GM23338 (cell line): ENCODE measurements around the gene VAMP3.

Experiments used
- CREB1 ChIP-seq: fragments of 250-450 bp; sonication (Bioruptor Pico); IDR thresholded peaks from 2 replicates; pipeline ENCODE4 v1.5.0; 2020; ENCODE audit warnings: low read depth, mild to moderate bottlenecking, moderate library complexity
- CTCF ChIP-seq, 2 experiments: fragments of 200-600 bp in 1 of 2; sonication (generic) in 1 of 2; conservative IDR thresholded peaks; 2 replicates each; pipeline versions ENCODE4 v1.5.1 to v1.6.1; 2016 to 2017; ENCODE audit warnings: antibody characterized with exemption in 2 of 2, low read depth in 2 of 2, mild to moderate bottlenecking in 2 of 2, moderate library complexity in 1 of 2
- ETS1 ChIP-seq: IDR thresholded peaks from 2 replicates; pipeline ENCODE4 v1.6.1; 2016; ENCODE audit warnings: antibody characterized with exemption
- EZH2 ChIP-seq: fragments of 200-600 bp; sonication (generic); IDR thresholded peaks from one replicate; pipeline ENCODE4 v1.8.0; 2017; ENCODE audit warnings: antibody characterized with exemption, mild to moderate bottlenecking, low read depth; ENCODE audit not compliant: unreplicated experiment
- EZH2phosphoT487 ChIP-seq: fragments of 200-600 bp; sonication (generic); IDR thresholded peaks from one replicate; pipeline ENCODE4 v1.8.1; 2018; ENCODE audit warnings: antibody characterized with exemption; ENCODE audit not compliant: unreplicated experiment
- JUNB ChIP-seq: IDR thresholded peaks from one replicate; pipeline ENCODE4 v1.6.1; 2016; ENCODE audit warnings: antibody characterized with exemption; ENCODE audit not compliant: unreplicated experiment
- NANOG ChIP-seq: IDR thresholded peaks from 2 replicates; pipeline ENCODE4 v1.6.1; 2016; ENCODE audit warnings: antibody characterized with exemption, borderline replicate concordance
- POLR2AphosphoS5 ChIP-seq: IDR thresholded peaks from 2 replicates; pipeline ENCODE4 v1.6.1; 2016; ENCODE audit warnings: antibody characterized with exemption, low read depth
- ZNF114 ChIP-seq: fragments of 250-450 bp; sonication (Bioruptor Pico); IDR thresholded peaks from 2 replicates; pipeline ENCODE4 v1.5.0; 2020; ENCODE audit warnings: mild to moderate bottlenecking, moderate library complexity
- ZNF331 ChIP-seq: fragments of 250-450 bp; sonication (Bioruptor Pico); IDR thresholded peaks from 2 replicates; pipeline ENCODE4 v1.5.0; 2020; ENCODE audit warnings: low read depth, mild to moderate bottlenecking, moderate library complexity
- TF ChIP-seq, protein P1 (sequence below): IDR thresholded peaks from one replicate; pipeline ENCODE4 v1.6.1; 2018; ENCODE audit warnings: antibody characterized with exemption; ENCODE audit not compliant: unreplicated experiment

DNA sequence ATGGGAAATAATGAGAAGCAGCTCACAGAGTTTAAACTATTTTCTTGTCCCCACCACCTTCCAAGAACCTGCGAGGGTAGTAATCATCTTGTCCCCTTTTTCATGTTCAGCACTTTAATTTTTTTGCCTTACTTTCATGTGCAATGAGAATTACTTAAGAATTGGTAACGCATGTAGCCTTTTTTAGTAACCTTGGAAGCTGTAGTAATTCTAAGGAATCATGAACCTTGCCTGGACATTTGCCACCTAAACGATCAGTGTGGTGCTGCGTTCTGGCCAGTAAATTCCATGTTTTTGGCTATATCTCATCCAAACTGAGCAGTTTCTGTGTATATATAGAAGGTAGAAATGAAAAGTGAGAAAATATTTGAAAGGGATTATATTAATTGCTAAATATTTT, 3.9 kb upstream of the VAMP3 start:
- TF ChIP-seq EZH2phosphoT487 (no peak), CTCF (conservative IDR thresholded peaks at IDR 0.05; ENCODE audit: low read depth in 2 of 2) (no peak), EZH2 (no peak), CREB1 (CRISPR knock-in tag) (no peak), POLR2AphosphoS5 (no peak), JUNB (no peak), ETS1 (no peak), ZNF114 (CRISPR knock-in tag) (no peak), NANOG (no peak), ZNF331 (CRISPR knock-in tag) (no peak)
- TF ChIP-seq, protein P1, sequence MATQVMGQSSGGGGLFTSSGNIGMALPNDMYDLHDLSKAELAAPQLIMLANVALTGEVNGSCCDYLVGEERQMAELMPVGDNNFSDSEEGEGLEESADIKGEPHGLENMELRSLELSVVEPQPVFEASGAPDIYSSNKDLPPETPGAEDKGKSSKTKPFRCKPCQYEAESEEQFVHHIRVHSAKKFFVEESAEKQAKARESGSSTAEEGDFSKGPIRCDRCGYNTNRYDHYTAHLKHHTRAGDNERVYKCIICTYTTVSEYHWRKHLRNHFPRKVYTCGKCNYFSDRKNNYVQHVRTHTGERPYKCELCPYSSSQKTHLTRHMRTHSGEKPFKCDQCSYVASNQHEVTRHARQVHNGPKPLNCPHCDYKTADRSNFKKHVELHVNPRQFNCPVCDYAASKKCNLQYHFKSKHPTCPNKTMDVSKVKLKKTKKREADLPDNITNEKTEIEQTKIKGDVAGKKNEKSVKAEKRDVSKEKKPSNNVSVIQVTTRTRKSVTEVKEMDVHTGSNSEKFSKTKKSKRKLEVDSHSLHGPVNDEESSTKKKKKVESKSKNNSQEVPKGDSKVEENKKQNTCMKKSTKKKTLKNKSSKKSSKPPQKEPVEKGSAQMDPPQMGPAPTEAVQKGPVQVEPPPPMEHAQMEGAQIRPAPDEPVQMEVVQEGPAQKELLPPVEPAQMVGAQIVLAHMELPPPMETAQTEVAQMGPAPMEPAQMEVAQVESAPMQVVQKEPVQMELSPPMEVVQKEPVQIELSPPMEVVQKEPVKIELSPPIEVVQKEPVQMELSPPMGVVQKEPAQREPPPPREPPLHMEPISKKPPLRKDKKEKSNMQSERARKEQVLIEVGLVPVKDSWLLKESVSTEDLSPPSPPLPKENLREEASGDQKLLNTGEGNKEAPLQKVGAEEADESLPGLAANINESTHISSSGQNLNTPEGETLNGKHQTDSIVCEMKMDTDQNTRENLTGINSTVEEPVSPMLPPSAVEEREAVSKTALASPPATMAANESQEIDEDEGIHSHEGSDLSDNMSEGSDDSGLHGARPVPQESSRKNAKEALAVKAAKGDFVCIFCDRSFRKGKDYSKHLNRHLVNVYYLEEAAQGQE: no peak
